HL-60/S4 treated with phorbol 12-myristate 13-acetate at 8.2 ng/mL for 4 days and 3 days (cell line): ENCODE results near the gene B3GNT7.

ENCODE experiments used
- in situ Hi-C: fragments of 300-500 bp; cut with MboI; formaldehyde crosslinking; loops from 2 replicates; pipeline ENCODE4 v1.15.0; 2022; ENCODE audit warnings: low sequenced_read_pairs

The B3GNT7 gene

GRCh38 chr2:231421051-231421580, 25.6 kb downstream of the B3GNT7 start:
- in situ Hi-C loops = no loop called here

- in situ Hi-C loops = no loop called here
Measured at GRCh38 chr2:231422056-231422455, 26.5 kb downstream of the B3GNT7 start.

GRCh38 chr2:231423176-231423575, 27.7 kb downstream of the B3GNT7 start:
- in situ Hi-C loops = no loop called here

DNA sequence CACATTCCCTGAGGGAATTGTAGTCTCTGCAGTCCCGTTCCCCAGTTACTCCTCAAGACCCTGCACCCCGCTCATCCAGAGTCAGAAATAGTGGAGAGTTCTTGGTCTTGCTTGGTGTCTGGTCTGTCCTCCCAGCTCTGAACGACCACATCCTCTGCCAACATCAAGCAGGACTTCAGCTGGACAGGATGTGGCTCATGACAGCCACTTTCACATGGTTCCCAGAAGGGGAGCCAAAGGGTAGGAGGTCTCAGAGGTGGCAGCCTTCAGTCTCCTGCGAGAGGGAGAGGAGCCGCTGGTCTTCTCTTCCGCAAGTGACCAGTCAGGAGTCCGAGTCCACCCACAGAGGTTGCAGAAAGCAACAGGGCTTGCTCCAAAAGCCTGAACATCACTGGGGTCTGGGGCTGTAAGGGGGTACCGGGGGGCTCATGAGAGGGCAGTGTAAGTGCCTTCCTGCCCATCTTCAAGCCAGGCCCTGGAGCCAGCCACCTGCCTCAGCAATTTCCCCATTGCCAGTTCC, 29.8 kb downstream of the B3GNT7 start:
- in situ Hi-C loops = loop anchor here (25.0 kb wide), 1 partner anchor 313 kb away; no protein-coding TSS in a partner anchor

DNA sequence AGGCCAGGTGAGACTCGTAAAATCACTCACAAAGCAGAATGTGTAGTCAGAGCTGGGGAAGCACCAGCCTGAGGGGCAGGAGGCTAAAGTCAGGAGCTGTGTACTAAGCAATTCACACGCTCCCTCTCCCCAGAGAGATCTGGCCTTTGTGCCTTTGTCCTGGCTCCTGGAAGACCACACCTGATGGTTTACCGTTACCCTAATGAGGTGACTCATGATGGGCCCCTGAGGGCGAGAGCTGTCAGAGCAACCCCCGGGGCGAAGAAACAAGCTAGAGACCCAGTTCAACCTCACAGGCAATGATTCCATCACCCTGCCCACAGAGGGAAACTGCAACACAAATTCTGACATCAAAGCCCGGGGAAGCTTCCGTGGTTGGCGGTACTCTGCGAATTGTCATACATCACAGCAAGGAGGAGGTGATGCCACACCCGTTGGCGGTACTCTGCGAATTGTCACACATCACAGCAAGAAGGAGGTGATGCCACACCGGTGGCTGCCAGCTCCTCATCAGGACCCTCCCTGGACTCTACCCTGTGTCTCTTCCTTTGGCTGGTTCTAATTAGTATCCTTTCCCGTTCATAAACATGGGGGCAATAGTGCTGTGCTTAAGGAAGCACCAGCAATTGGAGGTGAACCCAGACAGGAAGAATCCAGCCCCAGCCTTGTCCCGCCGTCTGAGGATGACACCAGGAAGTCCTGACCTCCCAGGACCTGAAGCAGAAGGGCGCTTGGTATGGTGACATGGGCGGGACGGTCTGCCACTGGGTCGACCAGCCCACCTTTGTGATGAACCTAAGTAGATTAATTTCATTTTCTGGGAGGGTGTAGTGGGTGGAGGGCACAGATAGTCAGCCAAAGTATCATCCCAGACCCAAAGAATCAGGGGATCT, 30.5 kb downstream of the B3GNT7 start:
- in situ Hi-C loops = loop anchor here (25.0 kb wide), 1 partner anchor 314 kb away; no protein-coding TSS in a partner anchor

- in situ Hi-C loops = loop anchor here (25.0 kb wide), 1 partner anchor 315 kb away; no protein-coding TSS in a partner anchor
Measured at GRCh38 chr2:231427116-231427515, 31.6 kb downstream of the B3GNT7 start.

DNA sequence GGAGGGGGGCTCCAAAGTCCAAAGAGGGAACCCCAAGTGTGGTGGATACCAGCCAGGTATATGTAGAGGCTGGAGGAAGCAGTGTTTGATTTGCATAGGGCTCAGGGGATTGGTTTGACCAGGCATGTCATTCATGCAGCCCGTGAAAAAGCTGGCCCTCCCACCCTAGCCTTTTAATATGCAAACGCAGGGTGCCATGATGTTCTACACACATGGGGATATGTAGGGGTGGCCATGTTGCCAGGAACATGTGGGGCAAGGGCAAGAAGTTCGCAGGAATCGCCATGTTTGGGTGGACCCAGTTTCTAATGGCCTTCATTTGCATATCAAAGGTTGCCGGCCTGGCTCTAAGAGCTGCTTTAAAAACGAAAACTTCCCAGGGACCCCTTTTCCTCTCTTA, 33.6 kb downstream of the B3GNT7 start:
- in situ Hi-C loops = loop anchor here (25.0 kb wide), 1 partner anchor 317 kb away; no protein-coding TSS in a partner anchor

DNA sequence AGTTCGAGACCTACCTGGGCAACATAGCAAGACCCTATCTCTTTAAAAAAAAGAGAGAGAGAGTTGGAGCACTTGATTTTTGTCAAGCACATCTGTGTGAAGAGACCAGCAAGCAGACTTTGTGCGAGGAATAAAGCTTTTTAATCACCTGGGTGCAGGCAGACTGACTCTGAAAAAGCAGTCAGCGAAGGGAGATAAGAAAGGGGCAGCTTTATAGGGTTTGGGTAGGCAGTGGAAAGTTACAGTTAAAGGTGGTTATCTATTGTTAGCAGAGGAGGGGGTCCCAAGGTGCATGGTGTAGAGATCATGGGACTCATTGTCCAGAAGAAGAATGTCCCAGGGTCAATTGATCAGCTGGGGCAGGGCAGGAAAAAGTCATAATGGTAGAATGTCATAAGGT, 34.4 kb downstream of the B3GNT7 start:
- in situ Hi-C loops = loop anchor here (25.0 kb wide), 1 partner anchor 318 kb away; no protein-coding TSS in a partner anchor

- in situ Hi-C loops = loop anchor here (25.0 kb wide), 1 partner anchor 318 kb away; no protein-coding TSS in a partner anchor
Measured at GRCh38 chr2:231430437-231430836, 34.9 kb downstream of the B3GNT7 start.

- in situ Hi-C loops = loop anchor here (25.0 kb wide), 1 partner anchor 319 kb away; no protein-coding TSS in a partner anchor
Measured at GRCh38 chr2:231431606-231432005, 36.1 kb downstream of the B3GNT7 start.

GRCh38 chr2:231433990-231434389, 38.5 kb downstream of the B3GNT7 start:
- in situ Hi-C loops = loop anchor here (25.0 kb wide), 1 partner anchor 322 kb away; no protein-coding TSS in a partner anchor

DNA sequence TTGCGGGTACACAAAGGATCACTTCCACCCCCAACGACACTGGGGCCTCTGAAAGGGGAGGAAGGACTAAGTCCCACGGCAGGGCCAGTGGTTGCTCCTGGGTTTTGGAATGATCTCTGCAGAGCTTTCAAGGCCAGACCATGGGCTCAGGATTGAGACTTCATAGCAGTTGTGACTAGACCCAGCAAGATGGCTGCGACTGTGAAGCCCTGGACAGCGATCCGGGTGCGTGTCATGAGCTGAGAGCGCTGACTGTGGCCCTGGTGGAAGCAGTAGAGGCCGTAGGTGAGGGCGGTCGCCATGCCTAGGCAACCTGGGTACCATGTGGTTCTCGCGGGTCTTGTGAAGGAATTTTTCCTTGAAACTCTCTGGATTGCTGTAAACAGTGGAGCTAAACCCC, 41.4 kb downstream of the B3GNT7 start:
- in situ Hi-C loops = loop anchor here (25.0 kb wide), 1 partner anchor 325 kb away; no protein-coding TSS in a partner anchor

GRCh38 chr2:231449503-231450054, 54.1 kb downstream of the B3GNT7 start:
- in situ Hi-C loops = loop anchor here (10.0 to 25.0 kb wide), 2 partner anchors 225 to 337 kb away; no protein-coding TSS in a partner anchor

DNA sequence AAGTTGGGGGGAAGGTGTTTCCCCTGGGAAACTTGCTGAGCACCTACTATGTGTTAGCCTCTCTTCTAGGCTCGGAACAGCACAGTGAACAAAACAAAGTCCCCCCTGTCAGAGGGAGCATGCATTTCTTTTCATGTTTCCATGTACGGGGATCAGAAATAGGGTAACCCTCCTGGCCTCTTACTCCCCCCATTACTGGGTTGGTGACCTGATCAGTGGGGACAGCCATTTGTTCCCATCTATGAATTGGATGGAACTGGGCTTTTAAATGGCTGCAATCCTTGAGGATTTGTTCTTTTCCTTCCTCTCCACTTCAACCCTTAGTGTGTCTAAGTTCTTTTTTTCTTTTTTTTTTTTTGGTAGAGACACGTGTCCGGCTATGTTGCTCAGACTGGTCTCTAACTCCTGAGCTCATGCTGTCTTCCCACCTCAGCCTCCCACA, 55.1 kb downstream of the B3GNT7 start:
- in situ Hi-C loops = loop anchor here (10.0 kb wide), 1 partner anchor 226 kb away; no protein-coding TSS in a partner anchor
